GM10266 (cell line): Measurements from ENCODE around the gene SH3D19.

Experiments
- DNase-seq: peaks from one replicate; pipeline ENCODE4 v3.0.0; 2012; ENCODE audit errors: extremely low spot score
- TF ChIP-seq, protein P1 (sequence below): IDR thresholded peaks from 2 replicates; pipeline ENCODE4 v1.5.1; 2012; ENCODE audit warnings: mild to moderate bottlenecking, low read depth; ENCODE audit not compliant: control insufficient read depth, insufficient read depth; ENCODE audit errors: missing control alignments

Gene SH3D19

DNA sequence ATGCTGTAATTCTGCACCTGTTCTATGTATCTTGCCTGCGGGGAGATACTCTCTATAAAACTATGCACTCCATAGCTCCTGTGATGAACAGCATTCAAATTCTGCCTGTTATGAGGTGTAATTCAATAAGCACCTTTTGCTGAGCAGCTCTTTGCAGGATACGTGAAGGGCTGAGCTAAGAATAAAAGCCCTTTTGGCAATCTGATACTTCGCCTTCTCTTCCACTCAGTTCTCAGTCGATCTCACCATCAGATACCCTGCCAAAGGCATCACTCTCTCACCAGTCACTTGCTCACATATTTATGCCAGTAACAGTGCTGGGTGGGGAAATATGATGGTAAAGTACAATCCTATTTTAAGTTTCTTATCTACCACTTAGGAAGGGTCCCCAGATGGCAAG is 158.8 kb downstream of the SH3D19 start:
- no peak for DNase-seq
- TF ChIP-seq, protein P1, sequence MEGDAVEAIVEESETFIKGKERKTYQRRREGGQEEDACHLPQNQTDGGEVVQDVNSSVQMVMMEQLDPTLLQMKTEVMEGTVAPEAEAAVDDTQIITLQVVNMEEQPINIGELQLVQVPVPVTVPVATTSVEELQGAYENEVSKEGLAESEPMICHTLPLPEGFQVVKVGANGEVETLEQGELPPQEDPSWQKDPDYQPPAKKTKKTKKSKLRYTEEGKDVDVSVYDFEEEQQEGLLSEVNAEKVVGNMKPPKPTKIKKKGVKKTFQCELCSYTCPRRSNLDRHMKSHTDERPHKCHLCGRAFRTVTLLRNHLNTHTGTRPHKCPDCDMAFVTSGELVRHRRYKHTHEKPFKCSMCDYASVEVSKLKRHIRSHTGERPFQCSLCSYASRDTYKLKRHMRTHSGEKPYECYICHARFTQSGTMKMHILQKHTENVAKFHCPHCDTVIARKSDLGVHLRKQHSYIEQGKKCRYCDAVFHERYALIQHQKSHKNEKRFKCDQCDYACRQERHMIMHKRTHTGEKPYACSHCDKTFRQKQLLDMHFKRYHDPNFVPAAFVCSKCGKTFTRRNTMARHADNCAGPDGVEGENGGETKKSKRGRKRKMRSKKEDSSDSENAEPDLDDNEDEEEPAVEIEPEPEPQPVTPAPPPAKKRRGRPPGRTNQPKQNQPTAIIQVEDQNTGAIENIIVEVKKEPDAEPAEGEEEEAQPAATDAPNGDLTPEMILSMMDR = no peak

GRCh38 chr4:151165205-151166000 is 160.0 kb downstream of the SH3D19 start:
- DNase-seq = no peak
- TF ChIP-seq, protein P1 = no peak

DNA sequence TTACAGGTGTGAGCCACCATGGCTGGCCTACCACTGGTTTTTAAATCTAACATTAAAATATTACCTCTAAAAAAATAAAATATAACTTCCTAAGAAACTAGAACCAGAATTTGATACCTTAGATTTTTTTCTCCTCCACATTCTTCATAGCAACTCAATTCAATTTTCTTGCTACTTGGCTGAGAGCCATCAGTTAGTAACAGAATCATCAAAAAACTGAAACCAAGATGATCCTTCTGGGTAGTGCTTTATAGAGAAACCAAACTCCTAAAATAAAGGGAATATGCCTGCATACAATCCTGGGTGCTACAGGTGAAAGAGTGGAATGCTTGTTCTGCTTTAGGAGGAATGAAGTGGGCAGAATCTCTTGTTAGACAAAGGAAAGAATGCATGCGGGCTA is 161.6 kb downstream of the SH3D19 start:
- TF ChIP-seq, protein P1 = no peak
- no peak for DNase-seq

GRCh38 chr4:151158979-151159378 is 166.4 kb downstream of the SH3D19 start:
- no peak for DNase-seq

DNA sequence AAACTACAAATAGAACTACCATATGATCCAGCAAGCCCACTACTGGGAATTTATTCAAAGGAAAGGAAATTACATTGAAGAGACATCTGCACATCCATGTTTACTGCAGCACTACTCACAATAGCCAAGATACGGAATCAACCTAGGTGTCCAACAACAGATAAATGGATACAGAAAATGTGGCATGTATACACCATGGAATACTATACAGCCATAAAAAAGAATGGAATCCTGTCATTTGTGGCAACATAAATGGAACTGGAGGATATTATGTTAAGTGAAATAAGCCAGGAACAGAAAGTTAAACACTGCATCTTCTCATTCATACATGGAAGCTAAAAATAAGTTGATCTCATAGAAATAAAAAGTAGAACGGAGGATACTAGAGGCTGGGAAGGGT is 167.9 kb downstream of the SH3D19 start:
- TF ChIP-seq, protein P1 = no peak
- no peak for DNase-seq

More at GRCh38 chr4:151158979-151159378, 166.4 kb downstream of the SH3D19 start:
- TF ChIP-seq, protein P1 = no peak

DNA sequence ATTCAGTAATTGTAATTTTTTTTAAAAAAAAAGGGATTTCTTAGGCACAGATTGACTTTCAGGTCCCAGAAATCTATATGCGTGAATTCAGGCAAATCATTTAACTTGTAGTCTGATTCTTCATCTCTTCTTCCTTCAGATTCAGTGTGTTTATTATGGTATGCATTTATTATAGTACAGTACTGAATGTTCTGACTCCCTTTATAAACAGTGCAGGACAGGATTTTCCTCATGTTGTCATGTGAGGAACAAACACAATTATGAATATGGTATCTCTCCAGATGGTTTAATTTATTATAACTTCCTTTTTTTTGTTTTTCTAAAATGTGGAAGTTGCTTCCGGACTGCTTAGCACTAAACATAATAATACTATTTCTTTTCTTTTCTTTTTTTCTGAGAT is 171.8 kb downstream of the SH3D19 start:
- TF ChIP-seq, protein P1 = no peak
- no peak for DNase-seq

- DNase-seq = no peak
- TF ChIP-seq, protein P1 = no peak
Observed at GRCh38 chr4:151152028-151152427, 173.4 kb downstream of the SH3D19 start.
